Spleen (tissue), 11 donors: Measurements from ENCODE around the gene CCNF. TPM values are rescaled to one million over a fixed set of nuclear protein-coding genes. Genes with fewer than 3 reads are reported as not detected.

Experiments used
- DNase-seq: peaks from one replicate; pipeline ENCODE4 v3.0.0-alpha.2; 2020
- H3K27ac ChIP-seq, 8 donors: fragments of 200-600 bp; sonication (generic) in 7 of 8; 1 replicate in 4 of 8; 2 replicates in 4 of 8; pipeline versions ENCODE4 v1.5.0 to v1.8.0; 2016 to 2021; ENCODE audit warnings: inconsistent platforms in 4 of 8, mild to moderate bottlenecking in 4 of 8, moderate library complexity in 1 of 8
- H3K27me3 ChIP-seq, 7 donors: fragments of 200-600 bp; sonication (generic) in 6 of 7; replicated peaks in 1 of 7; 1 replicate in 4 of 7; 2 replicates in 3 of 7; pipeline versions ENCODE4 v1.5.0 to v1.8.0; 2016 to 2021; ENCODE audit warnings: inconsistent platforms in 3 of 7, mild to moderate bottlenecking in 1 of 7
- H3K36me3 ChIP-seq, 6 donors: fragments of 200-600 bp; sonication (generic) in 5 of 6; 1 replicate in 4 of 6; 2 replicates in 2 of 6; pipeline versions ENCODE4 v1.5.0 to v1.8.0; 2016 to 2021; ENCODE audit warnings: inconsistent platforms in 2 of 6
- H3K4me1 ChIP-seq, 6 donors: fragments of 200-600 bp; sonication (generic) in 5 of 6; 1 replicate in 3 of 6; 2 replicates in 3 of 6; pipeline versions ENCODE4 v1.5.0 to v1.8.0; 2016 to 2021; ENCODE audit warnings: inconsistent platforms in 3 of 6
- H3K4me3 ChIP-seq, 8 donors: fragments of 200-600 bp; sonication (generic) in 7 of 8; 1 replicate in 4 of 8; 2 replicates in 4 of 8; pipeline versions ENCODE4 v1.5.0 to v1.8.0; 2016 to 2021; ENCODE audit warnings: inconsistent platforms in 4 of 8, mild to moderate bottlenecking in 4 of 8, moderate library complexity in 2 of 8
- H3K9me3 ChIP-seq, 8 donors: fragments of 200-600 bp; sonication (generic) in 7 of 8; 1 replicate in 4 of 8; 2 replicates in 4 of 8; pipeline versions ENCODE4 v1.5.0 to v1.8.0; 2016 to 2021; ENCODE audit warnings: inconsistent platforms in 4 of 8
- POLR2A ChIP-seq, 3 donors: fragments of 450-650 bp; IDR thresholded peaks; one replicate each; pipeline ENCODE4 v1.5.1; 2017; ENCODE audit warnings: antibody characterized with exemption in 3 of 3, mild to moderate bottlenecking in 1 of 3
- POLR2AphosphoS5 ChIP-seq, 3 donors: sonication (generic); formaldehyde crosslinking; IDR thresholded peaks; one replicate each; pipeline ENCODE4 v1.5.1; 2017; ENCODE audit warnings: antibody characterized with exemption in 3 of 3
- WGBS, 5 donors: extraction: QIAGEN DNeasy Blood & Tissue Kit in 3 of 5; methylation state at CpG; one replicate each; pipeline versions ENCODE4 v1.1.5 to v1.1.7; 2013 to 2018; 5-methylcytosine and 5-hydroxymethylcytosine counted together
- intact Hi-C: fragments of 100-400 bp; cut with DNase I; formaldehyde crosslinking; loops from one replicate; pipeline ENCODE4 v1.15.0; 2023; ENCODE audit warnings: low total_unique reads
- polyA plus RNA-seq, 3 donors: library from polyadenylated mRNA; stranded (reverse); fragments of 200-250 nt; gene quantifications; one replicate each; pipeline ENCODE4 v1.2.1, GENCODE V29; 2013
- total RNA-seq, 7 donors: library from RNA; depleted of rRNA in 3 of 7; stranded (reverse); fragments of >200 nt in 3 of 7; fragmentation: NEBNext Ultra II Directional in 4 of 7; extraction: Animal tissue kit (Norgen Biotek cat#: 25700) in 4 of 7; gene quantifications; one replicate each; pipeline versions ENCODE4 v1.1.0 to v1.2.1, GENCODE V29; 2016 to 2021
- TF ChIP-seq, protein P1 (sequence below), 11 experiments: fragments of 200-600 bp in 7 of 11; fragments of 450-650 bp in 4 of 11; sonication (generic) in 4 of 11; IDR thresholded peaks in 8 of 11; conservative IDR thresholded peaks in 3 of 11; 1 replicate in 7 of 11; 2 replicates in 4 of 11; pipeline versions ENCODE4 v1.4.0 to v1.8.0; 2016 to 2021; ENCODE audit warnings: antibody characterized with exemption in 11 of 11, inconsistent platforms in 4 of 11, mild to moderate bottlenecking in 1 of 11
- donor health status: healthy with polysubstance abuse.
- donor health status: DM: no; HTN: no; CAD: no; lungs with moderate emphysema.
- donor health status: DM: no; HTN: no; CAD: no.
- donor health status: Bipolar disorder and iron deficiency.
- donor health status: healthy.
- donor health status: DM: no; HTN: no; CAD: no.
- donor health status: DM: yes; HTN: yes; CAD: no.

The CCNF gene
- total and polyA plus RNA-seq, 10 donors, result 1.5 to 11.1 (median 4.7) TPM

DNA sequence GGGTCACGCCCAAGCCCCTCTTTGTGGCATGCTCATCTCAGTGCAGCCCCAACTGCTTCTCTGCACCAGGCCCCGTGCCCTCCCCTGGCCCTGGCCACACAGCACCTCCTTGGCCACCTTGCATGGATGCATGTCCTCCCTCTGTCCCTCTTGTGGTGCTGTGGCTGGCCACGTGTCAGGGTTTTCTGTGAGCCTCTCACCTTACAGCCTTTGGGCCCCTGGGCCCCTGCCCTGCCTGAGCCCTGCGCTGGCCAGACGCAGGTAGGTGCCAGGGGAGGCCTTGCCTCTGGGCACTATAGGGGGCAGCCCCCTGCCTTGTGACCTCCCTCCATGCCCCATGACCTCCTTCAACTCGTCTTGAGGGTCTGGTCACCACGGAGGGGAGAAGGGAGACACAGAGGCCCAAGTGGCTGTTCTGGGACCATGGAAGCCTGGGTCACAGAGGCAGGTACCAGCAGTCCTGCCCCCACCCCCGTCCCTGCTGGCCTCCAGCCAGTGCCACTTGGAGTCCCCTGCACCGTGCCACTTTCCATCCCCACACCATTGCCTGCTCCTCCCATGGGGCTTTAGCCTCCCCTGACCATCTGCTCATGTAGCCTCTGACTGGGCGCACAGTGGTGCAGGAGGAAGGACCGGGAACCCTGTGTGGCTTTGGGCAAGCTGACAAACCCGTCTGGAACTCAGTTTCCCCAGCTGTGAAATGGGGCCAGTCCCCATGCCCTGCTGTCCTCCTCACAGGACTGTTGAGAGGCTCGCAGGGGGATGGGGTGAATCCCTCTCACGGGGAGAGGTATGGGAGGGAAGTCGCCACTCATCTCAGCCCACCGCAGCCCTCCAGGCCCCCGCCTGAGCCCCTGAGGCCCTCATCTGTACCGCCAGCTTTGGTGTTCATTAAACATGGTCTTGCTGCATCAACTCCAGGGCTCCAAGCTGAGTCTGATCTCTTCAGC, 73.0 kb downstream of the CCNF start:
- H3K4me1 ChIP-seq, result peaks cover 15 to 54% (median 31%) of the 10 kb centered on the region in 6 donors
- no peaks in the 10 kb centered on the region for H3K27me3 ChIP-seq
- no peak for DNase-seq
- H3K9me3 ChIP-seq, result no peaks in the 10 kb centered on the region
- H3K36me3 ChIP-seq, result peaks cover 0 to 32% (median 4%) of the 10 kb centered on the region in 6 donors
- intact Hi-C loops, result loop anchor here (5.0 kb wide), 1 partner anchor 150 kb away; no protein-coding TSS in a partner anchor
- H3K27ac ChIP-seq, result peak overlapping the region in 4 of 8 donors; percentile 32 to 46 (median 42)
- WGBS, 5 donors, result 77 to 86% (median 80%) methylated on average over 11 to 18 of the region's 18 CpGs
- H3K4me3 ChIP-seq, result no peak overlapping the region
- TF ChIP-seq POLR2AphosphoS5 (IDR thresholded peaks at IDR 0.05) (no peak), POLR2A (IDR thresholded peaks at IDR 0.05) (no peak)
- TF ChIP-seq, protein P1, sequence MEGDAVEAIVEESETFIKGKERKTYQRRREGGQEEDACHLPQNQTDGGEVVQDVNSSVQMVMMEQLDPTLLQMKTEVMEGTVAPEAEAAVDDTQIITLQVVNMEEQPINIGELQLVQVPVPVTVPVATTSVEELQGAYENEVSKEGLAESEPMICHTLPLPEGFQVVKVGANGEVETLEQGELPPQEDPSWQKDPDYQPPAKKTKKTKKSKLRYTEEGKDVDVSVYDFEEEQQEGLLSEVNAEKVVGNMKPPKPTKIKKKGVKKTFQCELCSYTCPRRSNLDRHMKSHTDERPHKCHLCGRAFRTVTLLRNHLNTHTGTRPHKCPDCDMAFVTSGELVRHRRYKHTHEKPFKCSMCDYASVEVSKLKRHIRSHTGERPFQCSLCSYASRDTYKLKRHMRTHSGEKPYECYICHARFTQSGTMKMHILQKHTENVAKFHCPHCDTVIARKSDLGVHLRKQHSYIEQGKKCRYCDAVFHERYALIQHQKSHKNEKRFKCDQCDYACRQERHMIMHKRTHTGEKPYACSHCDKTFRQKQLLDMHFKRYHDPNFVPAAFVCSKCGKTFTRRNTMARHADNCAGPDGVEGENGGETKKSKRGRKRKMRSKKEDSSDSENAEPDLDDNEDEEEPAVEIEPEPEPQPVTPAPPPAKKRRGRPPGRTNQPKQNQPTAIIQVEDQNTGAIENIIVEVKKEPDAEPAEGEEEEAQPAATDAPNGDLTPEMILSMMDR (IDR thresholded peaks at IDR 0.05 in 8 of 11, conservative IDR thresholded peaks at IDR 0.05 in 3 of 11), result no peak

DNA sequence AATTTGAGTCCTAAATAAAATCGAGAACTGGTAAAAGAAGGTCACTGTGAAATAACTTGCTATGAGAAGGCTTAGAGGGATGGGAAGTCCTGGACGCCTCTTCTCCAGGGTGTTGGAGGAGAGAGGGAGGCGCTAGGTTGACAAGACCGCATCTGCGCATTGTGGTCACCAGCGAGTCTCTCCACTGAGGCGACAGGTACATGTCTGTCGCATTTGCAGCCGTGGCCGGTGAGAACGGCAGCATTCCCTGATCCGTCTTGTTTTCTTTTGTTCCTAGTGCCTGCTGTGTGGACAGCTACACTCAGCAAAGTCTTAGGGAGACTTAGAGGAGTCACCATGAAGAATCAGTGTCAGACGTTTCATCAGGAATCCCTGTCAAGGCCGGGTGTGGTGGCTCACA, 76.4 kb downstream of the CCNF start:
- H3K4me1 ChIP-seq, result peaks cover 30 to 80% (median 59%) of the 10 kb centered on the region in 6 donors
- no peaks in the 10 kb centered on the region for H3K36me3 ChIP-seq
- H3K27ac ChIP-seq, result no peak overlapping the region
- H3K4me3 ChIP-seq, result no peak overlapping the region
- H3K27me3 ChIP-seq, result no peaks in the 10 kb centered on the region
- H3K9me3 ChIP-seq, result no peaks in the 10 kb centered on the region
- intact Hi-C loops, result no loop called here
- peak; percentile 65 for DNase-seq
- WGBS, 5 donors, result 91 to 94% (median 92%) methylated on average over 14 of the region's 14 CpGs
- TF ChIP-seq POLR2A (IDR thresholded peaks at IDR 0.05), result no peak
- TF ChIP-seq POLR2AphosphoS5 (IDR thresholded peaks at IDR 0.05), result no peak
- TF ChIP-seq, protein P1 (IDR thresholded peaks at IDR 0.05 in 8 of 11, conservative IDR thresholded peaks at IDR 0.05 in 3 of 11), result no peak

DNA sequence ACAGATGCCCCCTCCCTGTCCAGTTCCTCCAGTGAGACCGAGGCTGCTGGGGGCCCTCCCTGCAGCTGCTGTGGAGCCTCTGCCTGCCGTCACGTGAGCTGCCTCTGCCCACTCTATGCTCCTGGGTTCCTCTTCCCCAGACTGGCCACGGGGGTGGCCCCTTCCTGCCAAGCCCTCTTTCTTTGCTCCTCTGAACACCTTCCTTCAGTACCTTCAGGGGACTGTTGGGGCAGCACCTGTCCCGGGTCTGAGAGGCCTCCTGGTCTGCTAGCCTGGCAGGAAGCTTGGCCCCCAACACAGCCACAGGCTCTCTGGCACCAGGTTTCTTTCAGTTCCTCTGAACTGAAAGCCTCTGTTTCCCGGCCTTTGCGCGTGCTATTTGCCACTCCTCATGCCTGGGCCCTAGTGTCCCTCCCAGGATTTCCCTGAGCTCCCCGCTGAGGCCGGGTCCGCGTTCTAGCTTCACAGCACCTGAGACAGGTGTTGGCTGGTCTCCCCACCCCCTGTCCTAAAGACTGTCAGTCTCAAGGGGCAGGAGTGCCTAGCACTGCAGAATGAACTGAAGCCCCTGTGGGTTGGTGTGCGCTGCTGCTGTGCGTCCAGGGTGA, 77.9 kb downstream of the CCNF start:
- peaks cover 21 to 80% (median 53%) of the 10 kb centered on the region in 6 donors for H3K4me1 ChIP-seq
- no peaks in the 10 kb centered on the region for H3K27me3 ChIP-seq
- peak overlapping the region; percentile 59 to 96 (median 88) for H3K27ac ChIP-seq
- H3K36me3 ChIP-seq, result no peaks in the 10 kb centered on the region
- H3K4me3 ChIP-seq, result peak overlapping the region in 1 of 8 donors; percentile 45
- TF ChIP-seq POLR2A (IDR thresholded peaks at IDR 0.05) (no peak), POLR2AphosphoS5 (IDR thresholded peaks at IDR 0.05) (peak; percentile 50 to 66 (median 63))
- TF ChIP-seq, protein P1 (IDR thresholded peaks at IDR 0.05 in 8 of 11, conservative IDR thresholded peaks at IDR 0.05 in 3 of 11), result peak in 8 of 11 experiments; percentile 8 to 57 (median 40)
- 31 to 53% (median 35%) methylated on average over 9 to 14 of the region's 14 CpGs for WGBS, 5 donors
- peak; percentile 90 for DNase-seq
- intact Hi-C loops, result no loop called here
- no peaks in the 10 kb centered on the region for H3K9me3 ChIP-seq
